ENCODE data around the gene ZFYVE9. TPM values are rescaled to one million over a fixed set of nuclear protein-coding genes. Genes with fewer than 3 reads are reported as not detected.

ZFYVE9 gene
- polyA plus RNA-seq, 3 donors = 0.09 TPM; not detected in 2

GRCh38 chr1:52343979-52344378, 202.1 kb downstream of the ZFYVE9 start:
- no peaks in the 10 kb centered on the region for H3K9me3 Mint-ChIP-seq
- H3K4me2 ChIP-seq (replicated peaks; ENCODE audit: extremely low read depth, low read length, poor library complexity, severe bottlenecking) = no peak overlapping the region
- H3K9me3 ChIP-seq (replicated peaks in 1 of 2; ENCODE audit: control insufficient read depth in 1 of 2, insufficient read depth in 1 of 2, low read length in 2 of 2) = no peaks in the 10 kb centered on the region
- no peak overlapping the region for H3K27ac Mint-ChIP-seq
- TF ChIP-seq CTCF (IDR thresholded peaks at IDR 0.05) = no peak
- no peak overlapping the region for H3K4me3 ChIP-seq (replicated peaks in 1 of 3; ENCODE audit: low read depth in 2 of 3, low read length in 3 of 3)
- no peaks in the 10 kb centered on the region for H3K27me3 ChIP-seq (ENCODE audit: control insufficient read depth in 2 of 2, insufficient read depth in 2 of 2, low read length in 2 of 2)
- no peak overlapping the region for H3K4me3 Mint-ChIP-seq
- H3K36me3 Mint-ChIP-seq = no peaks in the 10 kb centered on the region
- 100% methylated on average over 2 of the region's 3 CpGs for WGBS (ENCODE audit: insufficient coverage)
- no peak overlapping the region for H2AFZ ChIP-seq (ENCODE audit: insufficient read depth, low read depth, low read length, poor library complexity, severe bottlenecking)
- no peaks in the 10 kb centered on the region for H3K4me1 Mint-ChIP-seq
- DNase-seq = no peak
- H4K20me1 ChIP-seq (ENCODE audit: insufficient read depth, low read length) = no peaks in the 10 kb centered on the region
- H3K4me1 ChIP-seq (ENCODE audit: control insufficient read depth in 1 of 2, insufficient read depth in 2 of 2, low read length in 2 of 2) = no peaks in the 10 kb centered on the region
- H3K27ac ChIP-seq (ENCODE audit: low read depth in 1 of 2, low read length in 2 of 2) = no peak overlapping the region
- intact Hi-C loops (cut with micrococcal nuclease) = no loop called here
- H3K36me3 ChIP-seq (replicated peaks in 1 of 2; ENCODE audit: control insufficient read depth in 1 of 2, insufficient read depth in 2 of 2, low read length in 2 of 2) = no peaks in the 10 kb centered on the region
- no peak overlapping the region for H3K9ac ChIP-seq (ENCODE audit: insufficient read depth, low read length, poor library complexity, severe bottlenecking)
- H3K27me3 Mint-ChIP-seq (ENCODE audit: low read depth in 3 of 3) = peaks cover 0 to 2% (median 2%) of the 10 kb centered on the region in 3 donors
- H3K79me2 ChIP-seq (ENCODE audit: insufficient read depth, low read length) = no peaks in the 10 kb centered on the region

- H3K79me2 ChIP-seq (ENCODE audit: insufficient read depth, low read length) = no peaks in the 10 kb centered on the region
- H3K9ac ChIP-seq (ENCODE audit: insufficient read depth, low read length, poor library complexity, severe bottlenecking) = no peak overlapping the region
- DNase-seq = no peak
- H3K9me3 Mint-ChIP-seq = no peaks in the 10 kb centered on the region
- H3K36me3 Mint-ChIP-seq = peaks cover 0 to 4% of the 10 kb centered on the region in 2 donors
- H4K20me1 ChIP-seq (ENCODE audit: insufficient read depth, low read length) = no peaks in the 10 kb centered on the region
- H3K9me3 ChIP-seq (replicated peaks in 1 of 2; ENCODE audit: control insufficient read depth in 1 of 2, insufficient read depth in 1 of 2, low read length in 2 of 2) = no peaks in the 10 kb centered on the region
- intact Hi-C loops (cut with micrococcal nuclease) = no loop called here
- no peak overlapping the region for H3K27ac Mint-ChIP-seq
- H3K4me3 Mint-ChIP-seq = no peak overlapping the region
- H3K4me1 ChIP-seq (ENCODE audit: control insufficient read depth in 1 of 2, insufficient read depth in 2 of 2, low read length in 2 of 2) = no peaks in the 10 kb centered on the region
- WGBS (ENCODE audit: insufficient coverage) = no CpG with 5 or more reads among the region's 2 CpGs
- TF ChIP-seq CTCF (IDR thresholded peaks at IDR 0.05) = no peak
- H3K4me3 ChIP-seq (replicated peaks in 1 of 3; ENCODE audit: low read depth in 2 of 3, low read length in 3 of 3) = no peak overlapping the region
- H2AFZ ChIP-seq (ENCODE audit: insufficient read depth, low read depth, low read length, poor library complexity, severe bottlenecking) = no peak overlapping the region
- no peaks in the 10 kb centered on the region for H3K4me1 Mint-ChIP-seq
- no peak overlapping the region for H3K27ac ChIP-seq (ENCODE audit: low read depth in 1 of 2, low read length in 2 of 2)
- H3K36me3 ChIP-seq (replicated peaks in 1 of 2; ENCODE audit: control insufficient read depth in 1 of 2, insufficient read depth in 2 of 2, low read length in 2 of 2) = no peaks in the 10 kb centered on the region
- peaks cover 0 to 2% (median 2%) of the 10 kb centered on the region in 3 donors for H3K27me3 Mint-ChIP-seq (ENCODE audit: low read depth in 3 of 3)
- H3K4me2 ChIP-seq (replicated peaks; ENCODE audit: extremely low read depth, low read length, poor library complexity, severe bottlenecking) = no peak overlapping the region
- H3K27me3 ChIP-seq (ENCODE audit: control insufficient read depth in 2 of 2, insufficient read depth in 2 of 2, low read length in 2 of 2) = no peaks in the 10 kb centered on the region
Measured at GRCh38 chr1:52345252-52345651, 203.4 kb downstream of the ZFYVE9 start.
